ENCODE data around the gene SEC61G. TPM values are rescaled to one million over a fixed set of nuclear protein-coding genes. Genes with fewer than 3 reads are reported as not detected.

Gene SEC61G
- polyA plus RNA-seq, 2 donors: 132 to 290 TPM

DNA sequence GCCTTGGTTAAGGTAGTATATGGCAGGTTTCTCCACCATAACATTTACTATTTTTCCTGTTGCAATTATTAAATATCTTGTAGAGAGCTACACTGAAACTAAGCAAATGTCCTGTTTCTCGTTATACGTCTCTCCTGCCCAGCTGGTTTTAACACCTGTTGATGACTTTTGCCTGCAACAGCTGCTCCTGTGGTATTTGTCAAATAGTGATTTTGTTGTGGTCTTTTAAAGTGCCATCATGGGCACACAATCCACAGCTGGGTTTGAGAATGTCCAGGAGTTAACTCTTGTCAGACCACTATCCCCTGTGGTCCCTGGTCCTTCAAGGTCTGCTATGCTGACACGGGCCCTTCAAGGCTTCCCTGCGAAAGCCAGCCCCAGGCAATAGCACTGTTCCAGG is 24.9 kb upstream of the SEC61G start:
- Histone ChIP-seq H3K27ac (ENCODE audit: low read depth in 2 of 2, low read length in 1 of 2) (no peak overlapping the region), H3K4me3 (ENCODE audit: low read depth in 1 of 2, low read length in 2 of 2) (no peak overlapping the region), H3K36me3 (ENCODE audit: control insufficient read depth in 2 of 2, insufficient read depth in 2 of 2, low read length in 1 of 2) (no peaks in the 10 kb centered on the region), H3K9me3 (ENCODE audit: control insufficient read depth in 2 of 2, insufficient read depth in 1 of 2, low read depth in 1 of 2, low read length in 1 of 2) (no peaks in the 10 kb centered on the region), H3K27me3 (ENCODE audit: control insufficient read depth in 1 of 2, insufficient read depth in 2 of 2, low read length in 2 of 2) (no peaks in the 10 kb centered on the region), H3K4me1 (ENCODE audit: control insufficient read depth in 2 of 2, insufficient read depth in 2 of 2, low read length in 1 of 2) (peaks cover 0 to 2% of the 10 kb centered on the region in 2 donors)
- 73 to 90% methylated on average over 4 of the region's 4 CpGs for WGBS, 2 donors

DNA sequence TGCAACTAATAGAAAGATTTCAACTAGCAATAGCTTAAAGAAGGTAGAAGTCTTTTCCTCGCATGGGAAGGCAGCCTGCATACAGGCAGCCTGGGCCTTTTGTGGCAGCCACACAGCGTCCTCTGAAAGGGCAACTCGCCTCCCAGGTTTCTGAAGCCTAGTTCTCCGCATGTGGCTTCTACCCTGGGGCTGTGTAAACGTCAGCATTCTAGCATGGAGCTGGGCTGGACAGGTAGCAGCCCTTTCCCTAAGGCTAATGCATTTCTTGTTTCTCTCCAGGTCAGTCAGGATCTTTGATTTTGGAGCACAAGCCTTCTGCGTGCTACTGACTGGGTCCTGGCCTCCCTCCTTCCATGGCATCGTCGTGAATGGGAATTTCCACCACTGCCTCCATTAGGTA is 23.8 kb upstream of the SEC61G start:
- no peak overlapping the region for H3K27ac ChIP-seq (ENCODE audit: low read depth in 2 of 2, low read length in 1 of 2)
- H3K9me3 ChIP-seq (ENCODE audit: control insufficient read depth in 2 of 2, insufficient read depth in 1 of 2, low read depth in 1 of 2, low read length in 1 of 2): no peaks in the 10 kb centered on the region
- no peaks in the 10 kb centered on the region for H3K27me3 ChIP-seq (ENCODE audit: control insufficient read depth in 1 of 2, insufficient read depth in 2 of 2, low read length in 2 of 2)
- H3K4me3 ChIP-seq (ENCODE audit: low read depth in 1 of 2, low read length in 2 of 2): no peak overlapping the region
- WGBS, 2 donors: 75 to 86% methylated on average over 8 of the region's 8 CpGs
- no peaks in the 10 kb centered on the region for H3K36me3 ChIP-seq (ENCODE audit: control insufficient read depth in 2 of 2, insufficient read depth in 2 of 2, low read length in 1 of 2)
- H3K4me1 ChIP-seq (ENCODE audit: control insufficient read depth in 2 of 2, insufficient read depth in 2 of 2, low read length in 1 of 2): no peaks in the 10 kb centered on the region

DNA sequence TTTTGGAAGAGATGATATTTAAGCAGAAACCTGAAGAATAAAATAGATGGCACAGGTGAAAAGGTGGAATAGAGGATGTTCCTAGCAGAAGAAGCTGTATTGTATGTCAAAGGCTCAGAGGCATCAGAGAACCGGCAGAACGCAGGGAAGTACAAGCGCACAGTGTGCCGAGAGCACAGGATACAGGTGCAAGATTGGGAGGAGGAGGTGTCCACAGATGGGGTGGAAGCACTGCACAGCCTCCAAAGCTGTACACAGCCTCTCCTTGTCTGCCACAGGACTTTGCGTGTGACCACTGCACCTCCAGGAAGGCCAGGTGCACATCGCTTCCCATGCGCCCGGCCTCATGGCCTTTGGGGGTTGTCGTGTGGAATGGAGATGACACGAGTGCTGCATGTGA is 23.3 kb upstream of the SEC61G start:
- H3K9me3 ChIP-seq (ENCODE audit: control insufficient read depth in 2 of 2, insufficient read depth in 1 of 2, low read depth in 1 of 2, low read length in 1 of 2): no peaks in the 10 kb centered on the region
- no peak overlapping the region for H3K4me3 ChIP-seq (ENCODE audit: low read depth in 1 of 2, low read length in 2 of 2)
- H3K4me1 ChIP-seq (ENCODE audit: control insufficient read depth in 2 of 2, insufficient read depth in 2 of 2, low read length in 1 of 2): no peaks in the 10 kb centered on the region
- no peaks in the 10 kb centered on the region for H3K36me3 ChIP-seq (ENCODE audit: control insufficient read depth in 2 of 2, insufficient read depth in 2 of 2, low read length in 1 of 2)
- no peak overlapping the region for H3K27ac ChIP-seq (ENCODE audit: low read depth in 2 of 2, low read length in 1 of 2)
- H3K27me3 ChIP-seq (ENCODE audit: control insufficient read depth in 1 of 2, insufficient read depth in 2 of 2, low read length in 2 of 2): no peaks in the 10 kb centered on the region
- WGBS, 2 donors: 93 to 97% methylated on average over 10 of the region's 10 CpGs

- no peaks in the 10 kb centered on the region for H3K36me3 ChIP-seq (ENCODE audit: control insufficient read depth in 2 of 2, insufficient read depth in 2 of 2, low read length in 1 of 2)
- H3K27me3 ChIP-seq (ENCODE audit: control insufficient read depth in 1 of 2, insufficient read depth in 2 of 2, low read length in 2 of 2): no peaks in the 10 kb centered on the region
- no peaks in the 10 kb centered on the region for H3K9me3 ChIP-seq (ENCODE audit: control insufficient read depth in 2 of 2, insufficient read depth in 1 of 2, low read depth in 1 of 2, low read length in 1 of 2)
Observed at GRCh38 chr7:54781134-54781920, 22.3 kb upstream of the SEC61G start.

GRCh38 chr7:54780490-54780889 is 21.5 kb upstream of the SEC61G start:
- Histone ChIP-seq H3K4me1 (ENCODE audit: control insufficient read depth in 2 of 2, insufficient read depth in 2 of 2, low read length in 1 of 2) (no peaks in the 10 kb centered on the region), H3K27ac (ENCODE audit: low read depth in 2 of 2, low read length in 1 of 2) (no peak overlapping the region), H3K27me3 (ENCODE audit: control insufficient read depth in 1 of 2, insufficient read depth in 2 of 2, low read length in 2 of 2) (no peaks in the 10 kb centered on the region), H3K4me3 (ENCODE audit: low read depth in 1 of 2, low read length in 2 of 2) (no peak overlapping the region), H3K9me3 (ENCODE audit: control insufficient read depth in 2 of 2, insufficient read depth in 1 of 2, low read depth in 1 of 2, low read length in 1 of 2) (no peaks in the 10 kb centered on the region), H3K36me3 (ENCODE audit: control insufficient read depth in 2 of 2, insufficient read depth in 2 of 2, low read length in 1 of 2) (no peaks in the 10 kb centered on the region)
- WGBS, 2 donors: 71 to 87% methylated on average over 5 of the region's 5 CpGs

More at GRCh38 chr7:54781134-54781920, 22.3 kb upstream of the SEC61G start:
- 69 to 72% methylated on average over 8 of the region's 8 CpGs for WGBS, 2 donors
- no peaks in the 10 kb centered on the region for H3K4me1 ChIP-seq (ENCODE audit: control insufficient read depth in 2 of 2, insufficient read depth in 2 of 2, low read length in 1 of 2)
- H3K4me3 ChIP-seq (ENCODE audit: low read depth in 1 of 2, low read length in 2 of 2): no peak overlapping the region
- H3K27ac ChIP-seq (ENCODE audit: low read depth in 2 of 2, low read length in 1 of 2): no peak overlapping the region

GRCh38 chr7:54778696-54779540 is 19.9 kb upstream of the SEC61G start:
- H3K27ac ChIP-seq (ENCODE audit: low read depth in 2 of 2, low read length in 1 of 2): no peak overlapping the region
- H3K36me3 ChIP-seq (ENCODE audit: control insufficient read depth in 2 of 2, insufficient read depth in 2 of 2, low read length in 1 of 2): no peaks in the 10 kb centered on the region
- H3K27me3 ChIP-seq (ENCODE audit: control insufficient read depth in 1 of 2, insufficient read depth in 2 of 2, low read length in 2 of 2): no peaks in the 10 kb centered on the region
- WGBS, 2 donors: 75 to 76% methylated on average over 7 of the region's 7 CpGs
- no peaks in the 10 kb centered on the region for H3K4me1 ChIP-seq (ENCODE audit: control insufficient read depth in 2 of 2, insufficient read depth in 2 of 2, low read length in 1 of 2)
- H3K9me3 ChIP-seq (ENCODE audit: control insufficient read depth in 2 of 2, insufficient read depth in 1 of 2, low read depth in 1 of 2, low read length in 1 of 2): no peaks in the 10 kb centered on the region
- no peak overlapping the region for H3K4me3 ChIP-seq (ENCODE audit: low read depth in 1 of 2, low read length in 2 of 2)

GRCh38 chr7:54778166-54778565 is 19.2 kb upstream of the SEC61G start:
- no peaks in the 10 kb centered on the region for H3K36me3 ChIP-seq (ENCODE audit: control insufficient read depth in 2 of 2, insufficient read depth in 2 of 2, low read length in 1 of 2)
- no peaks in the 10 kb centered on the region for H3K27me3 ChIP-seq (ENCODE audit: control insufficient read depth in 1 of 2, insufficient read depth in 2 of 2, low read length in 2 of 2)
- 67 to 79% methylated on average over 9 of the region's 9 CpGs for WGBS, 2 donors
- H3K4me1 ChIP-seq (ENCODE audit: control insufficient read depth in 2 of 2, insufficient read depth in 2 of 2, low read length in 1 of 2): no peaks in the 10 kb centered on the region
- no peak overlapping the region for H3K27ac ChIP-seq (ENCODE audit: low read depth in 2 of 2, low read length in 1 of 2)
- H3K4me3 ChIP-seq (ENCODE audit: low read depth in 1 of 2, low read length in 2 of 2): no peak overlapping the region
- no peaks in the 10 kb centered on the region for H3K9me3 ChIP-seq (ENCODE audit: control insufficient read depth in 2 of 2, insufficient read depth in 1 of 2, low read depth in 1 of 2, low read length in 1 of 2)

DNA sequence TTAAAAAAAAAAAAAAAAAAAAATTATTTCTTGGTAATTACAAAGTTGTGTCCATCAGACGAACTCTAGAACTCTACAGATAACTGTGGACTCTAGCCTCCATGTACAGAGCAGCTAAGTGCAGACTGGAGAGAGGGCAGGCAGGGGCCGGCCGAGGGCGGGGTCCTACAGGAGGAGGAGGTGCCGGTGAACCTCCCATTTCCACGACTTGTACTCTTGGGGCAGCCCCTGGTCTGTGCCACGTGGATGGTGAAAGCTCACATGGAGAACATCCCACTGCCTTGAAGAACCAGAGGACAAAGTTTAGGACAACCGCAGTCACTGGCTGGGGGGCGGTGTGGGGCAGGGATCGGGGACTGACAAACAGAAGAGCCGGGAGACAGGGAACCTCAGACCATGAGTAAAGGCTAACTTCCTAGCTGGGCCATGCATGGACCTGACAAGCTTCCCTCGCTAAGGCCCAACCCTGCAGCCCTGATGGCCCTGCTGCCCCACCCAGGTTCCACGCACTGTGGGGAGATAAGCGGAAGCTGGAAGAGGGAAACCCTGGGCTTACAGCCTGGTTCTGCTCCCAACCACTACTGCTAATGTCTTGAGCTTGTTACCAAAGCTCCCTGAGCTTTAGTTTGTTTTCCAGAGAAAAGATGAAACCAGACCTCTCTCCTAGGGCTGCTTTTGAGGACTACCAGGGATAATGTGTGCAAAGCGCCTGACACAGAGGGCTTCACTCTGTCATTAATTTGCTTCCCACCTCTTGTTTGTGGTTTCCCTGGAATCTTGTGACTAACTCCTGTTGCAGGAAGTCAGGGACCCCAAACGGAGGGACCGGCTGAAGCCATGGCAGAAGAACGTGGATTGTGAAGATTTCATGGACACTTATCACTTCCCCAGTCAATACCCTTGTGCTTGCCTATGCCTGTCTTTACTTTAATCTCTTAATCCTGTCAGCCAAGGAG is 16.1 kb upstream of the SEC61G start:
- Histone ChIP-seq H3K27ac (ENCODE audit: low read depth in 2 of 2, low read length in 1 of 2) (no peak overlapping the region), H3K9me3 (ENCODE audit: control insufficient read depth in 2 of 2, insufficient read depth in 1 of 2, low read depth in 1 of 2, low read length in 1 of 2) (no peaks in the 10 kb centered on the region), H3K27me3 (ENCODE audit: control insufficient read depth in 1 of 2, insufficient read depth in 2 of 2, low read length in 2 of 2) (no peaks in the 10 kb centered on the region), H3K4me1 (ENCODE audit: control insufficient read depth in 2 of 2, insufficient read depth in 2 of 2, low read length in 1 of 2) (no peaks in the 10 kb centered on the region), H3K4me3 (ENCODE audit: low read depth in 1 of 2, low read length in 2 of 2) (no peak overlapping the region), H3K36me3 (ENCODE audit: control insufficient read depth in 2 of 2, insufficient read depth in 2 of 2, low read length in 1 of 2) (no peaks in the 10 kb centered on the region)
- 91 to 94% methylated on average over 18 of the region's 18 CpGs for WGBS, 2 donors
